ENCODE data around the gene NBEA. TPM values are rescaled to one million over a fixed set of nuclear protein-coding genes. Genes with fewer than 3 reads are reported as not detected.

The NBEA gene
- total RNA-seq, 1 experiment from 2014 or later, result 4.1 TPM

- RAD21 ChIA-PET (ENCODE audit: low non-redundant PET in 1 of 2, low total read pairs in 2 of 2, uncharacterized antibody in 2 of 2, unreplicated experiment in 2 of 2), result no interaction called here
- no peak for TF ChIP-seq TCF7L2 (IDR thresholded peaks at IDR 0.05; ENCODE audit: borderline replicate concordance, extremely low read depth, insufficient read depth, insufficient read length)
- no peak for TF ChIP-seq SRF (IDR thresholded peaks at IDR 0.05; ENCODE audit: low read depth)
- TF ChIP-seq EZH2 (IDR thresholded peaks at IDR 0.05), result no peak
- no peak for TF ChIP-seq ELF1 (IDR thresholded peaks at IDR 0.05; ENCODE audit: borderline replicate concordance, low read depth)
- no peak for TF ChIP-seq JUND (IDR thresholded peaks at IDR 0.05)
- no peak for TF ChIP-seq ZFX (IDR thresholded peaks at IDR 0.05)
- no peak for TF ChIP-seq FOSL1 (IDR thresholded peaks at IDR 0.05; ENCODE audit: low read depth)
- no peak for TF ChIP-seq ZBTB33 (IDR thresholded peaks at IDR 0.05; ENCODE audit: extremely low read depth, insufficient replicate concordance, low read length)
- TF ChIP-seq EGR1 (IDR thresholded peaks at IDR 0.05; ENCODE audit: low read depth), result no peak
- TF ChIP-seq ATF3 (IDR thresholded peaks at IDR 0.05), result no peak
- TF ChIP-seq REST (IDR thresholded peaks at IDR 0.05; ENCODE audit: low read depth), result no peak
- no peak for TF ChIP-seq RAD21 (IDR thresholded peaks at IDR 0.05; ENCODE audit: low read depth)
- no peak for TF ChIP-seq YY1 (IDR thresholded peaks at IDR 0.05; ENCODE audit: extremely low read depth, insufficient replicate concordance, low read depth, low read length)
- no peak for TF ChIP-seq CEBPB (IDR thresholded peaks at IDR 0.05; ENCODE audit: low read depth)
- no peak for TF ChIP-seq ZNF274 (IDR thresholded peaks at IDR 0.05; ENCODE audit: low read depth, low read length)
- TF ChIP-seq CTCF (IDR thresholded peaks at IDR 0.05 in 2 of 3, conservative IDR thresholded peaks at IDR 0.05 in 1 of 3; ENCODE audit: borderline replicate concordance in 1 of 3, insufficient read depth in 1 of 3, low read depth in 2 of 3, low read length in 2 of 3), result no peak
- TF ChIP-seq MAX (IDR thresholded peaks at IDR 0.05), result no peak
- TF ChIP-seq SIN3A (IDR thresholded peaks at IDR 0.05; ENCODE audit: low read depth), result no peak
- Histone ChIP-seq H3K9ac (ENCODE audit: low read length) (no peak overlapping the region), H2AFZ (ENCODE audit: low read depth, low read length, poor library complexity, severe bottlenecking) (no peak overlapping the region), H3K27me3 (ENCODE audit: insufficient read depth, low read length) (no peaks in the 10 kb centered on the region), H3K4me2 (ENCODE audit: low read length) (no peak overlapping the region), H3K79me2 (ENCODE audit: insufficient read depth, low read length) (no peaks in the 10 kb centered on the region), H4K20me1 (ENCODE audit: insufficient read depth) (no peaks in the 10 kb centered on the region), H3K4me1 (ENCODE audit: control insufficient read depth in 1 of 2, insufficient read depth in 2 of 2, low read length in 2 of 2) (no peaks in the 10 kb centered on the region), H3K27ac (ENCODE audit: low read depth, low read length) (no peak overlapping the region), H3K9me2 (ENCODE audit: insufficient read depth) (no peaks in the 10 kb centered on the region; the same call in 1 of the 2 replicates), H3K9me3 (ENCODE audit: control insufficient read depth in 1 of 2, insufficient read depth in 1 of 2, low read depth in 1 of 2, low read length in 2 of 2) (no peaks in the 10 kb centered on the region), H3K4me3 (replicated peaks in 1 of 2; ENCODE audit: low read depth in 1 of 2, low read length in 2 of 2) (no peak overlapping the region), H3K36me3 (ENCODE audit: control insufficient read depth in 1 of 2, insufficient read depth in 2 of 2, low read length in 2 of 2) (no peaks in the 10 kb centered on the region)
- no peak for ATAC-seq
- intact Hi-C loops (cut with micrococcal nuclease), result no loop called here
- CTCF ChIA-PET, result no interaction called here
- no TSS peak for BruUV-seq (replicated peaks)
- no peak for DNase-seq (ENCODE audit: low read depth, low spot score)
- POLR2A ChIA-PET, result no interaction called here
Measured at GRCh38 chr13:35190241-35190640, 248.2 kb downstream of the NBEA start.
